Neuron (in vitro differentiated cells): ENCODE data around the gene DHDH.

Experiments
- H2AFZ ChIP-seq: one replicate; pipeline ENCODE4 v1.6.1; 2013; ENCODE audit warnings: low read depth, mild to moderate bottlenecking, inconsistent platforms, low read length, moderate library complexity
- H3K27me3 ChIP-seq: one replicate; pipeline ENCODE4 v1.6.1; 2013; ENCODE audit warnings: low read length; ENCODE audit not compliant: insufficient read depth
- H3K36me3 ChIP-seq: one replicate; pipeline ENCODE4 v1.6.1; 2013; ENCODE audit warnings: low read length; ENCODE audit not compliant: insufficient read depth
- H3K4me1 ChIP-seq: one replicate; pipeline ENCODE4 v1.6.1; 2013; ENCODE audit warnings: low read length; ENCODE audit not compliant: insufficient read depth
- H3K4me3 ChIP-seq: 2 replicates; pipeline ENCODE4 v1.5.1; 2013; ENCODE audit warnings: mild to moderate bottlenecking, low read length, moderate library complexity
- H3K9me3 ChIP-seq: one replicate; pipeline ENCODE4 v1.6.1; 2013; ENCODE audit warnings: low read length

DHDH gene

GRCh38 chr19:48945415-48945814 is 11.9 kb downstream of the DHDH start:
- Histone ChIP-seq H3K27me3 (no peaks in the 10 kb centered on the region), H3K36me3 (no peaks in the 10 kb centered on the region), H3K4me1 (peaks cover 4% of the 10 kb centered on the region), H2AFZ (no peak overlapping the region), H3K9me3 (peaks cover 7% of the 10 kb centered on the region), H3K4me3 (no peak overlapping the region)

GRCh38 chr19:48945817-48946216 is 12.3 kb downstream of the DHDH start:
- Histone ChIP-seq H3K4me3 (no peak overlapping the region), H3K36me3 (no peaks in the 10 kb centered on the region), H3K4me1 (peaks cover 4% of the 10 kb centered on the region), H2AFZ (no peak overlapping the region), H3K9me3 (peaks cover 7% of the 10 kb centered on the region), H3K27me3 (no peaks in the 10 kb centered on the region)

GRCh38 chr19:48946463-48947257 is 13.2 kb downstream of the DHDH start:
- no peak overlapping the region for H3K4me3 ChIP-seq
- peaks cover 4% of the 10 kb centered on the region for H3K4me1 ChIP-seq
- H3K9me3 ChIP-seq = peaks cover 7% of the 10 kb centered on the region
- no peaks in the 10 kb centered on the region for H3K36me3 ChIP-seq
- H3K27me3 ChIP-seq = no peaks in the 10 kb centered on the region
- no peak overlapping the region for H2AFZ ChIP-seq

- H2AFZ ChIP-seq = no peak overlapping the region
- H3K27me3 ChIP-seq = no peaks in the 10 kb centered on the region
- H3K9me3 ChIP-seq = peaks cover 7% of the 10 kb centered on the region
- no peaks in the 10 kb centered on the region for H3K36me3 ChIP-seq
- H3K4me3 ChIP-seq = no peak overlapping the region
- H3K4me1 ChIP-seq = peaks cover 4% of the 10 kb centered on the region
Measured at GRCh38 chr19:48947258-48947542, 13.7 kb downstream of the DHDH start.

GRCh38 chr19:48950159-48950558 is 16.7 kb downstream of the DHDH start:
- Histone ChIP-seq H2AFZ (no peak overlapping the region), H3K9me3 (peaks cover 7% of the 10 kb centered on the region), H3K4me3 (no peak overlapping the region), H3K27me3 (no peaks in the 10 kb centered on the region), H3K4me1 (peaks cover 3% of the 10 kb centered on the region), H3K36me3 (no peaks in the 10 kb centered on the region)

GRCh38 chr19:48950830-48951519 is 17.5 kb downstream of the DHDH start:
- Histone ChIP-seq H2AFZ (no peak overlapping the region), H3K36me3 (no peaks in the 10 kb centered on the region), H3K9me3 (peaks cover 7% of the 10 kb centered on the region), H3K4me1 (peaks cover 11% of the 10 kb centered on the region), H3K4me3 (no peak overlapping the region), H3K27me3 (no peaks in the 10 kb centered on the region)

- peaks cover 15% of the 10 kb centered on the region for H3K4me1 ChIP-seq
- peaks cover 2% of the 10 kb centered on the region for H3K9me3 ChIP-seq
- no peak overlapping the region for H3K4me3 ChIP-seq
- no peaks in the 10 kb centered on the region for H3K27me3 ChIP-seq
- H3K36me3 ChIP-seq = peaks cover 13% of the 10 kb centered on the region
- H2AFZ ChIP-seq = no peak overlapping the region
Measured at GRCh38 chr19:48953141-48953540, 19.6 kb downstream of the DHDH start.

GRCh38 chr19:48953990-48954594 is 20.6 kb downstream of the DHDH start:
- peaks cover 15% of the 10 kb centered on the region for H3K4me1 ChIP-seq

GRCh38 chr19:48954595-48955307 is 21.3 kb downstream of the DHDH start, which contains the start of gene BAX:
Gene BAX, plus strand, starts transcription at chr19:48954875. Its CDS starts 54 bp downstream, at chr19:48954929.
- Histone ChIP-seq H3K36me3 (peaks cover 13% of the 10 kb centered on the region), H3K9me3 (no peaks in the 10 kb centered on the region), H3K4me1 (peaks cover 15% of the 10 kb centered on the region), H3K27me3 (no peaks in the 10 kb centered on the region), H2AFZ (peak within 1 kb of the TSS; percentile 85), H3K4me3 (peak within 1 kb of the TSS; percentile 97)

More at GRCh38 chr19:48953990-48954594, 20.6 kb downstream of the DHDH start:
- Histone ChIP-seq H3K36me3 (peaks cover 13% of the 10 kb centered on the region), H3K9me3 (no peaks in the 10 kb centered on the region), H2AFZ (peak overlapping the region; percentile 85), H3K4me3 (peak overlapping the region; percentile 97), H3K27me3 (no peaks in the 10 kb centered on the region)

GRCh38 chr19:48955308-48955958 is 21.9 kb downstream of the DHDH start:
- Histone ChIP-seq H3K4me3 (peak overlapping the region; percentile 97), H2AFZ (no peak overlapping the region), H3K27me3 (no peaks in the 10 kb centered on the region), H3K36me3 (peaks cover 13% of the 10 kb centered on the region), H3K4me1 (peaks cover 15% of the 10 kb centered on the region), H3K9me3 (no peaks in the 10 kb centered on the region)

GRCh38 chr19:48958006-48958405 is 24.5 kb downstream of the DHDH start:
- H3K9me3 ChIP-seq = no peaks in the 10 kb centered on the region
- peaks cover 13% of the 10 kb centered on the region for H3K36me3 ChIP-seq
- H3K27me3 ChIP-seq = no peaks in the 10 kb centered on the region
- peaks cover 15% of the 10 kb centered on the region for H3K4me1 ChIP-seq
- no peak overlapping the region for H3K4me3 ChIP-seq
- H2AFZ ChIP-seq = no peak overlapping the region

GRCh38 chr19:48959341-48960239 is 26.1 kb downstream of the DHDH start:
- H3K9me3 ChIP-seq = no peaks in the 10 kb centered on the region
- H3K4me1 ChIP-seq = peaks cover 28% of the 10 kb centered on the region

More at GRCh38 chr19:48959341-48960239, 26.1 kb downstream of the DHDH start:
- no peak overlapping the region for H2AFZ ChIP-seq
- peaks cover 13% of the 10 kb centered on the region for H3K36me3 ChIP-seq
- no peaks in the 10 kb centered on the region for H3K27me3 ChIP-seq
- H3K4me3 ChIP-seq = no peak overlapping the region
